Measurements from ENCODE around the gene VIT. TPM values are rescaled to one million over a fixed set of nuclear protein-coding genes. Genes with fewer than 3 reads are reported as not detected.

Gene VIT
- polyA plus RNA-seq, 1 of the 3 experiments (the other 2 are of a cell fraction), result not detected

- no peaks in the 10 kb centered on the region for H3K4me1 ChIP-seq (ENCODE audit: control insufficient read depth in 1 of 2, insufficient read depth in 2 of 2, low read depth in 1 of 2, low read length in 1 of 2)
- ChIA-PET POLR2A (no interaction called here), CTCF (no interaction called here)
- H3K79me2 ChIP-seq (ENCODE audit: insufficient read depth), result no peaks in the 10 kb centered on the region
- peaks cover 13% of the 10 kb centered on the region; the same call in 1 of the 2 replicates for H3K27me3 ChIP-seq (ENCODE audit: insufficient read depth)
- no peak overlapping the region for H3K27ac ChIP-seq (ENCODE audit: low read depth in 2 of 2, low read length in 1 of 2)
- H3K9me3 ChIP-seq, result peaks cover 5% of the 10 kb centered on the region; the same call in 1 of the 2 replicates
- H4K20me1 ChIP-seq (ENCODE audit: insufficient read depth), result no peaks in the 10 kb centered on the region
- 28% methylated on average over 1 of the region's 1 CpG for WGBS (ENCODE audit: low lambda C conversion rate)
- no peak overlapping the region for H3K9ac ChIP-seq
- H3K4me2 ChIP-seq, result no peak overlapping the region
- no peak overlapping the region for H3K4me3 ChIP-seq (ENCODE audit: low read depth in 2 of 2, low read length in 1 of 2)
- no peak for DNase-seq
- H3F3A ChIP-seq (replicated peaks; ENCODE audit: insufficient read depth), result no peaks in the 10 kb centered on the region
- TF ChIP-seq, protein P1, sequence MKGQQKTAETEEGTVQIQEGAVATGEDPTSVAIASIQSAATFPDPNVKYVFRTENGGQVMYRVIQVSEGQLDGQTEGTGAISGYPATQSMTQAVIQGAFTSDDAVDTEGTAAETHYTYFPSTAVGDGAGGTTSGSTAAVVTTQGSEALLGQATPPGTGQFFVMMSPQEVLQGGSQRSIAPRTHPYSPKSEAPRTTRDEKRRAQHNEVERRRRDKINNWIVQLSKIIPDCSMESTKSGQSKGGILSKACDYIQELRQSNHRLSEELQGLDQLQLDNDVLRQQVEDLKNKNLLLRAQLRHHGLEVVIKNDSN (IDR thresholded peaks at IDR 0.05; ENCODE audit: borderline replicate concordance, low read depth), result no peak
- TF ChIP-seq MXI1 (IDR thresholded peaks at IDR 0.05; ENCODE audit: low read depth, low read length), result no peak
- no peak for TF ChIP-seq NFIC (IDR thresholded peaks at IDR 0.05; ENCODE audit: borderline replicate concordance)
- no peak for TF ChIP-seq FOSL2 (IDR thresholded peaks at IDR 0.05; ENCODE audit: borderline replicate concordance, low read depth)
- TF ChIP-seq ELF1 (IDR thresholded peaks at IDR 0.05), result no peak
- TF ChIP-seq GATA2 (CRISPR knock-in tag; IDR thresholded peaks at IDR 0.05), result no peak
- no peak for TF ChIP-seq USF2 (IDR thresholded peaks at IDR 0.05; ENCODE audit: borderline replicate concordance, low read depth, low read length)
- TF ChIP-seq, protein P2, sequence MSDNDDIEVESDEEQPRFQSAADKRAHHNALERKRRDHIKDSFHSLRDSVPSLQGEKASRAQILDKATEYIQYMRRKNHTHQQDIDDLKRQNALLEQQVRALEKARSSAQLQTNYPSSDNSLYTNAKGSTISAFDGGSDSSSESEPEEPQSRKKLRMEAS (IDR thresholded peaks at IDR 0.05; ENCODE audit: low read depth), result no peak
- TF ChIP-seq YY1 (IDR thresholded peaks at IDR 0.05; ENCODE audit: low read depth), result no peak
- H2AFZ ChIP-seq (ENCODE audit: low read depth), result no peak overlapping the region
- no peaks in the 10 kb centered on the region for H3K9me2 ChIP-seq
- H3K36me3 ChIP-seq (replicated peaks in 1 of 2; ENCODE audit: control insufficient read depth in 1 of 2, insufficient read depth in 2 of 2, low read length in 1 of 2), result no peaks in the 10 kb centered on the region
These were observed 51.7 kb downstream of the VIT start for GRCh38 chr2:36748166-36748565.

DNA sequence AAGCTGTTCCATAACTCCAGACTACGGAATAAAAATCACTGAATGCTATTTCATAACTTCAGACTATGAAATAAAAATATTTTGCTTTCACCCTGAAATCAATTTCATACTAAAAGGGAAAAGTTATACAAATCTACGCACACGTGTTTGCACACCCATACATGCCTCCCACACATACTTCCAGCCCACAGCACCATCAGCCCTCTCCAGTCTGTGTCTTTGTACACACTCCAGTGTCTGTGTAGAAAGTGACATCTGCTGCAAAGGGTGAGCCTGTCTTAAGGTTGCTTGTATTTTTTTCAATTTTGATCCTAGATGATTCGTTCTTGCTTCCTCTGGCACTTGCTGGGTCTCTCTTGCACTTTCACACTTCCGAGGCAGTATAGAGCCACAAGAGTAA lies 53.6 kb downstream of the VIT start:
- H3K79me2 ChIP-seq (ENCODE audit: insufficient read depth), result no peaks in the 10 kb centered on the region
- WGBS (ENCODE audit: low lambda C conversion rate), result 48% methylated on average over 5 of the region's 5 CpGs
- H3K36me3 ChIP-seq (replicated peaks in 1 of 2; ENCODE audit: control insufficient read depth in 1 of 2, insufficient read depth in 2 of 2, low read length in 1 of 2), result no peaks in the 10 kb centered on the region
- no peaks in the 10 kb centered on the region for H3K4me1 ChIP-seq (ENCODE audit: control insufficient read depth in 1 of 2, insufficient read depth in 2 of 2, low read depth in 1 of 2, low read length in 1 of 2)
- ChIA-PET POLR2A (no interaction called here), CTCF (interaction anchor here (0.7 to 1.0 kb wide), 2 partner anchors 9 to 20 kb away, joined by 3 read pairs; no protein-coding TSS in a partner anchor)
- no peak for DNase-seq
- H3K27ac ChIP-seq (ENCODE audit: low read depth in 2 of 2, low read length in 1 of 2), result no peak overlapping the region
- H3K27me3 ChIP-seq (ENCODE audit: insufficient read depth), result peaks cover 19% of the 10 kb centered on the region; the same call in 1 of the 2 replicates
- H3F3A ChIP-seq (replicated peaks; ENCODE audit: insufficient read depth), result no peaks in the 10 kb centered on the region
- TF ChIP-seq RAD21 (IDR thresholded peaks at IDR 0.05; ENCODE audit: low read length), result no peak
- TF ChIP-seq ELF1 (IDR thresholded peaks at IDR 0.05), result no peak
- no peak for TF ChIP-seq MEF2A (IDR thresholded peaks at IDR 0.05; ENCODE audit: borderline replicate concordance, low read depth)
- no peak for TF ChIP-seq RFX5 (IDR thresholded peaks at IDR 0.05; ENCODE audit: low read length)
- no peak overlapping the region for H3K9ac ChIP-seq
- H3K9me2 ChIP-seq, result no peaks in the 10 kb centered on the region
- no peak overlapping the region for H2AFZ ChIP-seq (ENCODE audit: low read depth)
- no peak overlapping the region for H3K4me2 ChIP-seq
- H3K4me3 ChIP-seq (ENCODE audit: low read depth in 2 of 2, low read length in 1 of 2), result no peak overlapping the region
- peaks cover 5% of the 10 kb centered on the region; the same call in 1 of the 2 replicates for H3K9me3 ChIP-seq
- H4K20me1 ChIP-seq (ENCODE audit: insufficient read depth), result no peaks in the 10 kb centered on the region

Data from SK-N-SH (cell line).